Effector CD4-positive, alpha-beta T cell (primary cell): ENCODE data around the gene FBXO47.
"Not testable (repeated sequence)": the region's sequence is repeated elsewhere in the genome, so short reads cannot be mapped to it uniquely, and the experiment has no call there.

ENCODE experiments used
- DNase-seq: peaks from one replicate; pipeline ENCODE4 v3.0.0-alpha.2; 2020

FBXO47 gene

GRCh38 chr17:38978180-38978579, 11.0 kb upstream of the FBXO47 start:
- no peak for DNase-seq

DNA sequence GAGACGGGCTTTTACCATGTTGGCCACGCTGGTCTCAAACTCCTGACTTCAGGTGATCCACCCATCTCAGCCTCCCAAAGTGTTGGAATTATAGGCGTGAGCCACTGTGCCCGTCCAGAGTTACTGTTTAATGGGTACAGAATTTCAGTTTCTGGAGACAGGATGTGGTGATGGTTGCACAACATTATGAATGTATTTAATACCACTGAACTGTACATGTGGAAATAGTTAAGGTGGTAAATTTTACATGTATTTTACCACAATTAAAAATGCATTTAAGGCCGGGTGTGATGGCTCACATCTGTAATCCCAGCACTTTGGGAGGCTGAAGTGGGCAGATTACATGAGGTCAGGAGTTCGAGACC, 9.0 kb upstream of the FBXO47 start:
- not testable (repeated sequence) for DNase-seq

DNA sequence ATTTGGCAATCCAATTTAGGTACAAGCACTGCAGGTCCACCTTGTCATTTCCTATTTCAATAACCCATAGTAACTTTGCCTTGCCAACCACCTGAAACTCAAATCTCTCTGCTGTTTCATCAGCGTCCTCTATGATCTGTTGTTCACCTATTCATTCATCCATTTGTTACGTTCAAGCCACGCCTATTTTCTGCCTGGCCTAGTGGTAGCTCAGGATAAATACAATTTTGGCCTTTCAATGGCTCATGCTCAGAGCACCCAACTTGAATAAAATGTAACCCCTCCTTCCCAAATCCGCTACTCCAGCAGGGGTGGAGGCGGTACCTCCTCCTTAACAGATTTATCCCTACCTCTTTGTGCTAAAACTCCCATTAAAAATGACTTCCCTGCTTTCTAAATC, 3.6 kb upstream of the FBXO47 start:
- DNase-seq, result no peak

- no peak for DNase-seq
Measured at GRCh38 chr17:38970128-38970527, 2.9 kb upstream of the FBXO47 start.

DNA sequence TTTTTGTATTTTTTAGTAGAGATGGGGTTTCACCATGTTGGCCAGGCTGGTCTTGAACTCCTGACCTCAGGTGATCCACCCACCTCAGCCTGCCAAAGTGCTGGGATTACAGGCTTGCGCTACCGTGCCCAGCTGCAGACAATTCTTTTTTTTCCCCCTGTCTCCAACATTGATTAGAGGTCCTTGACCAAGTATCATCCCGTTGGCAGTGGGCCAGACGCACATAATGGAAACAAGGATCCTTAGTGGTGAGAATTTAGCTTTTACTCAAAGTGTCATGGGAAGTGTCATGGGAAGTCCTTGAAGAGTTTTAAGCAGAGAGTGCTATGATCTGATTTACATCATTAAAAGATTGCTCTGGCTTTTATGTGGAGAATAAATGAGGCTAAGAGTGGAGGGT, 2.1 kb upstream of the FBXO47 start:
- DNase-seq, result no peak

DNA sequence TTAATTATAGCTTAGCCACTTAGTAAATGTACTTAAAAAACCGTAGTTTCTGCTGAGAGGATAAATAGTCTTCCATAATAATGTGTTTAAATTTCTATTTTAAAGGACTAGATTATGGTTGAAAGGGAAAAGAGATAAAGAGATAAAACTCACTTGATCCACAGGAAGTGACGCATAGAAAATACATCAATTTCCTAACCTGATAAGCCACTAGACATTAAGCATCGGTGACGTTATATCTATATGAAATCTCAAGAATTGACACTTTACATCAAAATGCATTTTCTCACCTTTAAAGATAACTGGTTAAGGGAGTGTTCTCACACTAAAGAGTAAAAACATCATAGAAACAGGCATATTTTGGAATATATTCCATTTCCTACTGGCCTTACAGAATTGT, 5.8 kb downstream of the FBXO47 start:
- DNase-seq, result no peak

DNA sequence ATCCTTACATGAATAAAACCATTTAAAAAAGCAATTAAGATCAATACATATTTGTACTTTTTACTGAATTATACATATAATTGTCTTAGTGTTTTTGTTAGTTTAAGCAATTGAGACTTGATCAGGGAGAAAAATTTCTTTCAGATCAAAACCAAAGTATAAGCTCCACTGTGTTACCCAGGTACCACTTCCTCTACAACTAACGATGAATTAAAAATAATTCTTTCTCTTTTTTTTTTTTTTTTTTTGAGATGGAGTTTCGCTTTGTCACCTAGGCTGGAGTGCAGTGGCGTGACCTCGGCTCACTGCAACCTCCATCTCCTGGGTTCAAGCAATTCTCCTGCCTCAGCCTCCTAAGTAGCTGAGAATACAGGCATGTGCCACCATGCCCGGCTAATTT, 6.8 kb downstream of the FBXO47 start:
- DNase-seq, result no peak

DNA sequence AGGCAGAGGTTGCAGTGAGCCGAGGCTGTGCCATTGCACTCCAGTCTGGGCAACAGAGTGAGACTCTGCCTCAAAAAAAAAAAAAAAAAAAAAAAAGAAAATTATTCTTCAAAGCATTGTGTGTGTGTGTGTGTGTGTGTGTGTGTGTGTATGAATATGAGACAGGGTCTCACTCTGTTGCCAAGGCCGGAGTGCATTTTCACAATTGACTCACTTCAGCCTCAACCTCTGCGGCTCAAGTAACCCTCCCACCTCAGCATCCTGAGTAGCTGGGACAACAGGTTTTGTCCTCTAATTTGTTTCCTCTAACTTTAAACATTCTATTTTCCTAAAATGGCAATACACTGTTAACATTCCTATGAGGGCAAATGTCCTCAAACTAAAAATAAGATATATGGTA, 7.7 kb downstream of the FBXO47 start:
- no peak for DNase-seq

DNA sequence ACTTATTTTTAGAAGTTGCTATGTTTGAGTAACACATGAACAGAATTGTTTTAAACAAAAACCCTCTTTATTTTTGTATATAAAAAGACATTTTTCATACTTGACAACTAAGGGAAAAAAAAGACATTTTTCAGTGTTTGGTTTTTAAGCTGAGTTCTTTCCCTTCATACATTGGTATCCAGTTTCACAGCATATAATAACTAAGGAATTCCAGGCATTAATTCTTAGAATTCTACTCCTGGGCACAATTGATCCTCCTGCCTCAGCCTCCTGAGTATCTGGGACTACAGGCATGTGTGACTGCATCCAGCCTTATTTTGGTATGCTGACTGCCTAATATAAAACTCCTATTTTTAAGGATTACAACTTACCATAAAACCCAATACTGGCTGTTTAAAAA, 8.4 kb downstream of the FBXO47 start:
- DNase-seq, result no peak

- no peak for DNase-seq
Measured at GRCh38 chr17:38958326-38958725, 8.9 kb downstream of the FBXO47 start.

DNA sequence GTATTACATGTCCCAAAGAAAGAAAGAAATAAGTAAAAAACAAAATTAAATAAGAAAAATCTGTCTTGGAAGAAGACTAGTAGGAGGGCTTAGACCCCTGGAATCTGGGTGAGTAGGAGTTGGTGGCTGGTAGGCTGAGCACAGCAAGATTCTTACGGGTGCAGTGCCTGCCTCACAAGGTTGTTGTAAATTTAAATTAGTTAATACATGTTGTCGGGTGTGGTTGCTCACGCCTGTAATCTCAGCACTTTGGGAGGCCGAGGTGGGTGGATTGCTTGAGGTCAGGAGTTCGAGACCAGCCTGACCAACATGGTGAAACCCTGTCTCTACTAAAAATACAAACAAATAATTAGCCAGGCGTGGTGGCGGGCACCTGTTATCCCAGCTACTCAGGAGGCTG, 13.4 kb downstream of the FBXO47 start:
- DNase-seq, result not testable (repeated sequence)

- DNase-seq, result no peak
Measured at GRCh38 chr17:38947189-38947588, 20.0 kb downstream of the FBXO47 start.

GRCh38 chr17:38943607-38944006, 23.6 kb downstream of the FBXO47 start:
- DNase-seq, result no peak

DNA sequence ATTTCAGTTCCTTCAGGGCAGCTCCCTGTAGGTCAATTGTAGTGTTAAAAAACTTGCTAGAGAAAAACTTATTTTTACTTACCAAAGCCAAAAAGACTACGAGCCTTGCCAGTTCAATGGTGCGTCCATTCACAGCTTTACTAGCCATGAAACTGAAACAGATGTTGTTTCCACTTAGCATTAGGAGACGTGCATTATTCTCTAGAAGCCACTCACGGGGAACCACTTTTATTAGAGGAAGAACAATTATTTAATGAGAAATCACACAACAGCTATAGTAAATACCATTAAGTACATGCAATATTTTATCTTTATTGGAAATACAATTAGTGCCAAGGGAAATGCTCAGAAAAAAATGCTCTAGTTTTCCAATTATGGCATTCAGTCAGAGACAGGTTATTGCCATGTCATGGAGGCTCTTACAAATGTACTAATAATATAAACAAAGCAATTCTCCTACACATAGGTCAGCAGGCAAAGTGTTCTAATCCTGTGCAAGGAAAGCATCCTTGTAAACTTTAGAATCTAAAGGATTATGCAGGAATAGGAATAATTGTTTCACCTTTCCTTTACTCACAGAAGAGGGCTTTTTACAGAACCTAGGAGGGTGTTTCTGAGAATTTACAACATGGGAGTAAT, 24.4 kb downstream of the FBXO47 start:
- no peak for DNase-seq

GRCh38 chr17:38940404-38940803, 26.8 kb downstream of the FBXO47 start:
- DNase-seq, result no peak

GRCh38 chr17:38939987-38940386, 27.2 kb downstream of the FBXO47 start:
- no peak for DNase-seq

DNA sequence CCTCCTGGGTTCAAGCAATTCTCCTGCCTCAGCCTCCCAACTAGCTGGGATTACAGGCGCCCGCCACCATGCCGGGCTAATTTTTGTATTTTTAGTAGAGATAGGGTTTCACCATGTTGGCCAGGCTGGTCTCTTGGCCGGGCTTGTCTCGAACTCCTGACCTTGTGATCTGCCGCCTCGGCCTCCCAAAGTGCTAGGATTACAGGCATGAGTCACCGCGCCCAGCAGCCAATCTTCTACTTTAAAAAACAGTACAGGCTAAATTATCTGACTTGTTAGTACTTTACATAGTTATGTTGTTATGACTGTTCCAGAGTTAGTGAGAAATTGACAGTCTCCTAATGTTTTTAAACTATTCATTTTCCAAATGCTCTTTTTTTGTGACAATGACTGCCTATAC, 33.2 kb downstream of the FBXO47 start:
- DNase-seq, result not testable (repeated sequence)

DNA sequence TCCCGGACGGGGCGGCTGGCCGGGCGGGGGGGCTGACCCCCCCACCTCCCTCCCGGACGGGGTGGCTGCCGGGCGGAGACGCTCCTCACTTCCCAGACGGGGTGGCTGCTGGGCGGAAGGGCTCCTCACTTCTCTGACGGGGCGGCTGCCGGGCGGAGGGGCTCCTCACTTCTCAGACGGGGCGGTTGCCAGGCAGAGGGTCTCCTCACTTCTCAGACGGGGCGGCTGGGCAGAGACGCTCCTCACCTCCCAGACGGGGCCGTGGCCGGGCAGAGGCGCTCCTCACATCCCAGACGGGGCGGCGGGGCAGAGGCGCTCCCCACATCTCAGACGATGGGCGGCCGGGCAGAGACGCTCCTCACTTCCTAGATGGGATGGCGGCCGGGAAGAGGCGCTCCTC, 36.4 kb downstream of the FBXO47 start:
- DNase-seq, result not testable (repeated sequence)

- no peak for DNase-seq
Measured at GRCh38 chr17:38926293-38927070, 40.7 kb downstream of the FBXO47 start.

- DNase-seq, result no peak
Measured at GRCh38 chr17:38925263-38925995, 41.8 kb downstream of the FBXO47 start, which contains the start of gene LASP1NB. TSS of gene LASP1NB (plus strand) at chr17:38925614.

GRCh38 chr17:38922538-38923297, 44.5 kb downstream of the FBXO47 start:
- DNase-seq, result no peak

- no peak for DNase-seq
Measured at GRCh38 chr17:38921756-38922411, 45.3 kb downstream of the FBXO47 start.
